WTC11 (cell line): ENCODE results near the gene GNB5. TPM values are rescaled to one million over a fixed set of nuclear protein-coding genes. Genes with fewer than 3 reads are reported as not detected.

Experiments
- ATAC-seq: fragments of 200-7000 bp; cut with Tn5 transposase; 2 replicates; pipeline ENCODE4 v1.10.0; 2021; ENCODE audit warnings: mild to moderate bottlenecking, moderate library complexity
- CTCF ChIA-PET: fragments of 300-600 bp; sonication (Branson Sonifier 250); formaldehyde crosslinking; loops from one replicate; lab custom pipeline; 2021; ENCODE audit warnings: antibody characterized with exemption; lab: Charles Lee
- POLR2A ChIA-PET: fragments of 350-600 bp; sonication (Branson Sonifier 250); formaldehyde crosslinking; loops from one replicate; lab custom pipeline; 2021; ENCODE audit warnings: antibody characterized with exemption; lab: Charles Lee
- DNase-seq: peaks from one replicate; pipeline ENCODE4 v3.0.0; 2021; ENCODE audit warnings: low spot score
- H3K27ac Mint-ChIP-seq: 2 replicates; pipeline ENCODE4 v1.8.0; 2021; ENCODE audit warnings: mixed read lengths
- H3K27me3 Mint-ChIP-seq: 2 replicates; pipeline ENCODE4 v1.8.0; 2021; ENCODE audit warnings: low read depth, mild to moderate bottlenecking, moderate library complexity, mixed read lengths
- H3K36me3 Mint-ChIP-seq: 2 replicates; pipeline ENCODE4 v1.8.0; 2021; ENCODE audit warnings: mixed read lengths
- H3K4me1 Mint-ChIP-seq: 2 replicates; pipeline ENCODE4 v1.8.0; 2022; ENCODE audit warnings: mixed read lengths
- H3K4me3 Mint-ChIP-seq: 2 replicates; pipeline ENCODE4 v1.8.0; 2021; ENCODE audit warnings: mild to moderate bottlenecking, moderate library complexity, mixed read lengths
- H3K9me3 Mint-ChIP-seq: 2 replicates; pipeline ENCODE4 v1.8.0; 2021; ENCODE audit warnings: mixed read lengths
- ATF1 ChIP-seq: sonication (generic); formaldehyde crosslinking; IDR thresholded peaks from 2 replicates; pipeline ENCODE4 v1.8.1; 2023; ENCODE audit warnings: mild to moderate bottlenecking, moderate library complexity, missing genetic modification reagents
- GABPB1 ChIP-seq: sonication (generic); formaldehyde crosslinking; IDR thresholded peaks from 2 replicates; pipeline ENCODE4 v1.8.1; 2023; ENCODE audit warnings: mild to moderate bottlenecking, missing genetic modification reagents
- HMGA2 ChIP-seq: fragments of 250-450 bp; sonication (Bioruptor Pico); IDR thresholded peaks from 2 replicates; pipeline ENCODE4 v1.4.0; 2021; ENCODE audit warnings: mild to moderate bottlenecking, moderate library complexity
- NFATC4 ChIP-seq: fragments of 250-450 bp; sonication (Bioruptor Pico); IDR thresholded peaks from 2 replicates; pipeline ENCODE4 v1.9.0; 2021; ENCODE audit warnings: mild to moderate bottlenecking
- ZNF232 ChIP-seq: sonication (generic); formaldehyde crosslinking; IDR thresholded peaks from 2 replicates; pipeline ENCODE4 v1.8.0; 2022; ENCODE audit warnings: mild to moderate bottlenecking, missing genetic modification reagents
- total RNA-seq: library from RNA; stranded (reverse); gene quantifications from 3 replicates; pipeline ENCODE4 v1.2.3, GENCODE V29; 2021
- TF ChIP-seq, protein P1 (sequence below): fragments of 250-450 bp; sonication (Bioruptor Pico); IDR thresholded peaks from 2 replicates; pipeline ENCODE4 v1.9.0; 2021; ENCODE audit warnings: mild to moderate bottlenecking, borderline replicate concordance
- TF ChIP-seq, protein P2 (sequence below): fragments of 200-600 bp; IDR thresholded peaks from 2 replicates; pipeline ENCODE4 v1.8.0; 2022; ENCODE audit warnings: antibody characterized with exemption
- TF ChIP-seq, protein P3 (sequence below): sonication (generic); formaldehyde crosslinking; IDR thresholded peaks from 2 replicates; pipeline ENCODE4 v1.8.0; 2022; ENCODE audit warnings: mild to moderate bottlenecking, missing genetic modification reagents
- TF ChIP-seq, protein P4 (sequence below): sonication (generic); formaldehyde crosslinking; IDR thresholded peaks from 2 replicates; pipeline ENCODE4 v1.8.0; 2023; ENCODE audit warnings: mild to moderate bottlenecking, missing genetic modification reagents
- TF ChIP-seq, protein P5 (sequence below): sonication (generic); formaldehyde crosslinking; IDR thresholded peaks from 2 replicates; pipeline ENCODE4 v1.8.0; 2023; ENCODE audit warnings: missing genetic modification reagents

Gene GNB5
- total RNA-seq, 1 experiment from 2014 or later, result 37.0 TPM

DNA sequence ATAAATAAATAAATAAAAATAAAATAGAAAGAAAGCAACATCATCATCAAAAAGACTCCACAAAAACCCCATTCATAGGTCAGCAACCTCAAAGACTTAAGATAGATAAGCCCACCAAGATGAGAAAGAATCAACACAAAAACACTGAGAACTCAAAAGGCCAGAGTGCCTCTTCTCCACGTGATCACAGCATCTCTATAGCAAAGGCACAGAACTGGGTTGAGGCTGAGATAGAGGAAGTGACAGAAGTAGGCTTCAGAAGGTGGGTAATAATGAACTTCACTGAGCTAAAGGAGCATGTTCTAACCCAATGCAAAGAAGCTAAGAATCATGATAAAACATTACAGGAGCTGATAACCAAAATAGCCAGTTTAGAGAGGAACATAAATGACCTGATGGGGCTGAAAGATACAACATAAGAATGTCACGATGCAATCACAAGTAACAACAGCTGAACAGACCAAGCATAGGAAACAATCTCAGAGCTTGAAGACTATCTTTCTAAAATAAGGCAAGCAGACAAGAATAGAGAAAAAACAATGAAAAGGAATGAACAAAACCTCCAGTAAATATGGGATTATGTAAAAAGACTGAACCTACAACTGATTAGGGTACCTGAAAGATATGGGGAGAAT is 26.4 kb downstream of the GNB5 start:
- no peaks in the 10 kb centered on the region for H3K9me3 Mint-ChIP-seq
- H3K4me3 Mint-ChIP-seq, result no peak overlapping the region
- H3K27ac Mint-ChIP-seq, result no peak overlapping the region
- CTCF ChIA-PET, result interaction anchor here (0.7 to 4.7 kb wide), 10 partner anchors 10 to 94 kb away, joined by 3 to 37 read pairs (median 4); no protein-coding TSS in a partner anchor
- H3K4me1 Mint-ChIP-seq, result peaks cover 7% of the 10 kb centered on the region; the same call in 1 of the 2 replicates
- ATAC-seq, result no peak
- peaks cover 7% of the 10 kb centered on the region; the same call in 1 of the 2 replicates for H3K36me3 Mint-ChIP-seq
- POLR2A ChIA-PET, result interaction anchor here (0.6 to 3.5 kb wide), 3 partner anchors 15 to 1910 kb away, joined by 3 to 23 read pairs (median 3); no protein-coding TSS in a partner anchor
- DNase-seq, result no peak
- no peaks in the 10 kb centered on the region for H3K27me3 Mint-ChIP-seq
- TF ChIP-seq GABPB1, result peak; percentile 75
- TF ChIP-seq, protein P1, sequence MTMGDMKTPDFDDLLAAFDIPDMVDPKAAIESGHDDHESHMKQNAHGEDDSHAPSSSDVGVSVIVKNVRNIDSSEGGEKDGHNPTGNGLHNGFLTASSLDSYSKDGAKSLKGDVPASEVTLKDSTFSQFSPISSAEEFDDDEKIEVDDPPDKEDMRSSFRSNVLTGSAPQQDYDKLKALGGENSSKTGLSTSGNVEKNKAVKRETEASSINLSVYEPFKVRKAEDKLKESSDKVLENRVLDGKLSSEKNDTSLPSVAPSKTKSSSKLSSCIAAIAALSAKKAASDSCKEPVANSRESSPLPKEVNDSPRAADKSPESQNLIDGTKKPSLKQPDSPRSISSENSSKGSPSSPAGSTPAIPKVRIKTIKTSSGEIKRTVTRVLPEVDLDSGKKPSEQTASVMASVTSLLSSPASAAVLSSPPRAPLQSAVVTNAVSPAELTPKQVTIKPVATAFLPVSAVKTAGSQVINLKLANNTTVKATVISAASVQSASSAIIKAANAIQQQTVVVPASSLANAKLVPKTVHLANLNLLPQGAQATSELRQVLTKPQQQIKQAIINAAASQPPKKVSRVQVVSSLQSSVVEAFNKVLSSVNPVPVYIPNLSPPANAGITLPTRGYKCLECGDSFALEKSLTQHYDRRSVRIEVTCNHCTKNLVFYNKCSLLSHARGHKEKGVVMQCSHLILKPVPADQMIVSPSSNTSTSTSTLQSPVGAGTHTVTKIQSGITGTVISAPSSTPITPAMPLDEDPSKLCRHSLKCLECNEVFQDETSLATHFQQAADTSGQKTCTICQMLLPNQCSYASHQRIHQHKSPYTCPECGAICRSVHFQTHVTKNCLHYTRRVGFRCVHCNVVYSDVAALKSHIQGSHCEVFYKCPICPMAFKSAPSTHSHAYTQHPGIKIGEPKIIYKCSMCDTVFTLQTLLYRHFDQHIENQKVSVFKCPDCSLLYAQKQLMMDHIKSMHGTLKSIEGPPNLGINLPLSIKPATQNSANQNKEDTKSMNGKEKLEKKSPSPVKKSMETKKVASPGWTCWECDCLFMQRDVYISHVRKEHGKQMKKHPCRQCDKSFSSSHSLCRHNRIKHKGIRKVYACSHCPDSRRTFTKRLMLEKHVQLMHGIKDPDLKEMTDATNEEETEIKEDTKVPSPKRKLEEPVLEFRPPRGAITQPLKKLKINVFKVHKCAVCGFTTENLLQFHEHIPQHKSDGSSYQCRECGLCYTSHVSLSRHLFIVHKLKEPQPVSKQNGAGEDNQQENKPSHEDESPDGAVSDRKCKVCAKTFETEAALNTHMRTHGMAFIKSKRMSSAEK (CRISPR knock-in tag), result no peak
- TF ChIP-seq, all 79 proteins: peak for 1

DNA sequence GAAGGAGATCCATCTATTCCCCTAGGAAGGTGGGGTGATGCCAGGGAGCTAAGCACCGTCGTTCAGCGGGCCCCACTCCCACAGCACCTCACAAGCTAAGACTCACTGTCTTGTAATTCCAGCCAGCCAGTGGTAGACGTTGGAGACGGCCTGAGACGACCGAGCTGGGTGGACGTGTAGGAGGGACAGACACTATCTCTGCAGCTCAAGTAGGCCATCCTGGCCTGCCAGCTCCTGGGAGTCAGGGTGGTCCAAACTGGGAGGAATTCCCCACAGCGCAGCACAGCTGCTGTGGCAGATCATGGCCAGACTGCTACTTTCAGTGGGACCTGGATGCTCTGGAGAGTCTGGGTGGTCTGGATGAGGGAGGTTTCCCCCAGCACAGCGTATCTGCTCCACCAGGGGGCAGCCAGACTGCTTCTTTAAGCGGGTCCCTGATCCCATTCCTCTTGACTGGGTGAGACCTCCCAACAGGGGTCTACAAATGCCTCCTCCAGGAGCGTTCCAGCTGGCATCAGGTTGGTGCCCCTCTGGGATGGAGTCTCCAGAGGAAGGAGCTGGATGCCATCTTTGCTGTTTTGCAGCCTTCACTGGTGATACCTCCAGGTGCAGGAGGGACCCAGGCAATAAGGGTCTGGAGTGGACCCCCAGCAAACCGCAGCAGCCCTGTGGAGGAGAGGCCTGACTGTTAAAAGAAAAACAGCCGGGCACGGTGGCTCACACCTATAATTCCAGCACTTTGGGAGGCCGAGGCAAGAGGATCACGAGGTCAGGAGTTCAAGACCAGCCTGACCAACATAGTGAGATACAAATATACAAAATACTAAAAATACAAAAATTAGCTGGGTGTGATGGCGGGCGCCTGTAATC is 27.6 kb downstream of the GNB5 start:
- no peak overlapping the region for H3K27ac Mint-ChIP-seq
- POLR2A ChIA-PET, result interaction anchor here (0.6 to 3.5 kb wide), 2 partner anchors 16 to 1912 kb away, joined by 3 to 23 read pairs; no protein-coding TSS in a partner anchor
- TF ChIP-seq ZNF232 (CRISPR knock-in tag), result no peak
- TF ChIP-seq, protein P2, sequence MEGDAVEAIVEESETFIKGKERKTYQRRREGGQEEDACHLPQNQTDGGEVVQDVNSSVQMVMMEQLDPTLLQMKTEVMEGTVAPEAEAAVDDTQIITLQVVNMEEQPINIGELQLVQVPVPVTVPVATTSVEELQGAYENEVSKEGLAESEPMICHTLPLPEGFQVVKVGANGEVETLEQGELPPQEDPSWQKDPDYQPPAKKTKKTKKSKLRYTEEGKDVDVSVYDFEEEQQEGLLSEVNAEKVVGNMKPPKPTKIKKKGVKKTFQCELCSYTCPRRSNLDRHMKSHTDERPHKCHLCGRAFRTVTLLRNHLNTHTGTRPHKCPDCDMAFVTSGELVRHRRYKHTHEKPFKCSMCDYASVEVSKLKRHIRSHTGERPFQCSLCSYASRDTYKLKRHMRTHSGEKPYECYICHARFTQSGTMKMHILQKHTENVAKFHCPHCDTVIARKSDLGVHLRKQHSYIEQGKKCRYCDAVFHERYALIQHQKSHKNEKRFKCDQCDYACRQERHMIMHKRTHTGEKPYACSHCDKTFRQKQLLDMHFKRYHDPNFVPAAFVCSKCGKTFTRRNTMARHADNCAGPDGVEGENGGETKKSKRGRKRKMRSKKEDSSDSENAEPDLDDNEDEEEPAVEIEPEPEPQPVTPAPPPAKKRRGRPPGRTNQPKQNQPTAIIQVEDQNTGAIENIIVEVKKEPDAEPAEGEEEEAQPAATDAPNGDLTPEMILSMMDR, result peak; percentile 44
- TF ChIP-seq, all 79 proteins: peak for 1
- H3K4me3 Mint-ChIP-seq, result no peak overlapping the region
- H3K9me3 Mint-ChIP-seq, result no peaks in the 10 kb centered on the region
- ATAC-seq (peak; percentile 97), DNase-seq (peak; percentile 80)
- H3K4me1 Mint-ChIP-seq, result peaks cover 7% of the 10 kb centered on the region; the same call in 1 of the 2 replicates
- no peaks in the 10 kb centered on the region for H3K27me3 Mint-ChIP-seq
- CTCF ChIA-PET, result interaction anchor here (0.9 to 4.7 kb wide), 10 partner anchors 8 to 85 kb away, joined by 4 to 37 read pairs (median 5); partner anchors contain the start of gene BCL2L10
- peaks cover 7% of the 10 kb centered on the region; the same call in 1 of the 2 replicates for H3K36me3 Mint-ChIP-seq

DNA sequence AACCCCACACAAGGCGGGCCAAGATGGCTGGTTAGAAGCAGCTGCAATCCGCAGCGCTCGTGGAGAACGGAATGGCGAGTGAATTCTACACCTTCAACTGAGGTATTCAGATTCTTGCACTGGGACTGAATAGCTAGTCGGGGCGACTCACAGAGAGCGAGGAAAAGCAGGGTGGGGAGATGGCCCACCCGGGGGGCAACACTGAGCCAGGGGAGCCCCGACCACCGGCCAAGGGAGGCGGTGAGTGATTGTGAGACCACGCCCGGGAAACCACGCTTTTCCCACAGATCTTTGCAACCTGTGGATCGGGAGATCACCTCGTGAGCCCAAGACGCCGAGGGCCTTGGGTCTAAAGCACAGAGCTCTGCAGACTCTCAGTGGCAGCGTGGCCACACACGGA is 28.3 kb downstream of the GNB5 start:
- ChIA-PET POLR2A (interaction anchor here (3.5 kb wide), 1 partner anchor 17 kb away, joined by 23 read pairs; no protein-coding TSS in a partner anchor), CTCF (interaction anchor here (0.8 to 4.7 kb wide), 10 partner anchors 9 to 246 kb away, joined by 3 to 37 read pairs (median 5); partner anchors contain the start of gene BCL2L10)
- no peak for ATAC-seq
- Mint-ChIP-seq H3K4me3 (no peak overlapping the region), H3K4me1 (peaks cover 7% of the 10 kb centered on the region; the same call in 1 of the 2 replicates), H3K27ac (peak overlapping the region; percentile 70), H3K27me3 (no peaks in the 10 kb centered on the region), H3K36me3 (peaks cover 7% of the 10 kb centered on the region; the same call in 1 of the 2 replicates), H3K9me3 (no peaks in the 10 kb centered on the region)
- no peak for DNase-seq
- TF ChIP-seq, protein P3, sequence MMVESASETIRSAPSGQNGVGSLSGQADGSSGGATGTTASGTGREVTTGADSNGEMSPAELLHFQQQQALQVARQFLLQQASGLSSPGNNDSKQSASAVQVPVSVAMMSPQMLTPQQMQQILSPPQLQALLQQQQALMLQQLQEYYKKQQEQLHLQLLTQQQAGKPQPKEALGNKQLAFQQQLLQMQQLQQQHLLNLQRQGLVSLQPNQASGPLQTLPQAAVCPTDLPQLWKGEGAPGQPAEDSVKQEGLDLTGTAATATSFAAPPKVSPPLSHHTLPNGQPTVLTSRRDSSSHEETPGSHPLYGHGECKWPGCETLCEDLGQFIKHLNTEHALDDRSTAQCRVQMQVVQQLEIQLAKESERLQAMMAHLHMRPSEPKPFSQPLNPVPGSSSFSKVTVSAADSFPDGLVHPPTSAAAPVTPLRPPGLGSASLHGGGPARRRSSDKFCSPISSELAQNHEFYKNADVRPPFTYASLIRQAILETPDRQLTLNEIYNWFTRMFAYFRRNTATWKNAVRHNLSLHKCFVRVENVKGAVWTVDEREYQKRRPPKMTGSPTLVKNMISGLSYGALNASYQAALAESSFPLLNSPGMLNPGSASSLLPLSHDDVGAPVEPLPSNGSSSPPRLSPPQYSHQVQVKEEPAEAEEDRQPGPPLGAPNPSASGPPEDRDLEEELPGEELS (CRISPR knock-in tag), result no peak
- no peak for TF ChIP-seq HMGA2 (CRISPR knock-in tag)
- TF ChIP-seq, protein P4, sequence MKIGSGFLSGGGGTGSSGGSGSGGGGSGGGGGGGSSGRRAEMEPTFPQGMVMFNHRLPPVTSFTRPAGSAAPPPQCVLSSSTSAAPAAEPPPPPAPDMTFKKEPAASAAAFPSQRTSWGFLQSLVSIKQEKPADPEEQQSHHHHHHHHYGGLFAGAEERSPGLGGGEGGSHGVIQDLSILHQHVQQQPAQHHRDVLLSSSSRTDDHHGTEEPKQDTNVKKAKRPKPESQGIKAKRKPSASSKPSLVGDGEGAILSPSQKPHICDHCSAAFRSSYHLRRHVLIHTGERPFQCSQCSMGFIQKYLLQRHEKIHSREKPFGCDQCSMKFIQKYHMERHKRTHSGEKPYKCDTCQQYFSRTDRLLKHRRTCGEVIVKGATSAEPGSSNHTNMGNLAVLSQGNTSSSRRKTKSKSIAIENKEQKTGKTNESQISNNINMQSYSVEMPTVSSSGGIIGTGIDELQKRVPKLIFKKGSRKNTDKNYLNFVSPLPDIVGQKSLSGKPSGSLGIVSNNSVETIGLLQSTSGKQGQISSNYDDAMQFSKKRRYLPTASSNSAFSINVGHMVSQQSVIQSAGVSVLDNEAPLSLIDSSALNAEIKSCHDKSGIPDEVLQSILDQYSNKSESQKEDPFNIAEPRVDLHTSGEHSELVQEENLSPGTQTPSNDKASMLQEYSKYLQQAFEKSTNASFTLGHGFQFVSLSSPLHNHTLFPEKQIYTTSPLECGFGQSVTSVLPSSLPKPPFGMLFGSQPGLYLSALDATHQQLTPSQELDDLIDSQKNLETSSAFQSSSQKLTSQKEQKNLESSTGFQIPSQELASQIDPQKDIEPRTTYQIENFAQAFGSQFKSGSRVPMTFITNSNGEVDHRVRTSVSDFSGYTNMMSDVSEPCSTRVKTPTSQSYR (CRISPR knock-in tag), result no peak
- no peak for TF ChIP-seq NFATC4
- no peak for TF ChIP-seq ATF1 (CRISPR knock-in tag)
- TF ChIP-seq, protein P5, sequence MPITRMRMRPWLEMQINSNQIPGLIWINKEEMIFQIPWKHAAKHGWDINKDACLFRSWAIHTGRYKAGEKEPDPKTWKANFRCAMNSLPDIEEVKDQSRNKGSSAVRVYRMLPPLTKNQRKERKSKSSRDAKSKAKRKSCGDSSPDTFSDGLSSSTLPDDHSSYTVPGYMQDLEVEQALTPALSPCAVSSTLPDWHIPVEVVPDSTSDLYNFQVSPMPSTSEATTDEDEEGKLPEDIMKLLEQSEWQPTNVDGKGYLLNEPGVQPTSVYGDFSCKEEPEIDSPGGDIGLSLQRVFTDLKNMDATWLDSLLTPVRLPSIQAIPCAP (CRISPR knock-in tag), result no peak
